Mesodermal cell (in vitro differentiated cells): ENCODE measurements around the gene C19orf12.

Source experiments
- H3K27ac ChIP-seq: 2 replicates; pipeline ENCODE4 v1.7.0; 2013; ENCODE audit warnings: mild to moderate bottlenecking, low read depth, low read length, moderate library complexity; ENCODE audit not compliant: severe bottlenecking
- H3K36me3 ChIP-seq: 2 replicates; pipeline ENCODE4 v1.7.1; 2013; ENCODE audit warnings: mild to moderate bottlenecking, low read length, moderate library complexity; ENCODE audit not compliant: control insufficient read depth, insufficient read depth
- H3K4me1 ChIP-seq: one replicate; pipeline ENCODE4 v1.7.1; 2013; ENCODE audit warnings: mild to moderate bottlenecking, low read length; ENCODE audit not compliant: insufficient read depth, control insufficient read depth, poor library complexity, severe bottlenecking
- H3K4me3 ChIP-seq: 2 replicates; pipeline ENCODE4 v1.7.0; 2013; ENCODE audit warnings: low read length, control low read depth, mild to moderate bottlenecking; ENCODE audit not compliant: insufficient read depth, poor library complexity, severe bottlenecking; ENCODE audit errors: extremely low read depth
- H3K9me3 ChIP-seq: 2 replicates; pipeline ENCODE4 v1.7.1; 2013; ENCODE audit warnings: mild to moderate bottlenecking, low read length, moderate library complexity; ENCODE audit not compliant: control insufficient read depth
- WGBS, 2 experiments: methylation state at CpG; one replicate each; pipeline ENCODE4 v1.1.5; 2013; ENCODE audit warnings: missing lambda C conversion rate in 2 of 2; ENCODE audit not compliant: insufficient coverage in 2 of 2; 5-methylcytosine and 5-hydroxymethylcytosine counted together

Gene C19orf12

GRCh38 chr19:29708554-29709439 is 6.3 kb downstream of the C19orf12 start:
- WGBS, 2 experiments, result 84 to 93% methylated on average over 13 to 15 of the region's 18 CpGs
- Histone ChIP-seq H3K4me1 (peaks cover 5% of the 10 kb centered on the region), H3K27ac (no peak overlapping the region), H3K36me3 (peaks cover 51% of the 10 kb centered on the region), H3K4me3 (no peak overlapping the region), H3K9me3 (no peaks in the 10 kb centered on the region)

- H3K36me3 ChIP-seq, result peaks cover 58% of the 10 kb centered on the region
- 87 to 98% methylated on average over 3 to 4 of the region's 6 CpGs for WGBS, 2 experiments
- H3K4me3 ChIP-seq, result no peak overlapping the region
- no peaks in the 10 kb centered on the region for H3K9me3 ChIP-seq
- no peak overlapping the region for H3K27ac ChIP-seq
- no peaks in the 10 kb centered on the region for H3K4me1 ChIP-seq
Measured at GRCh38 chr19:29706635-29707034, 8.4 kb downstream of the C19orf12 start.

- Histone ChIP-seq H3K4me1 (no peaks in the 10 kb centered on the region), H3K27ac (no peak overlapping the region), H3K9me3 (no peaks in the 10 kb centered on the region), H3K4me3 (no peak overlapping the region), H3K36me3 (peaks cover 60% of the 10 kb centered on the region)
- WGBS, 2 experiments, result 85 to 89% methylated on average over 3 to 8 of the region's 9 CpGs
Measured at GRCh38 chr19:29705706-29706105, 9.4 kb downstream of the C19orf12 start.

GRCh38 chr19:29704562-29705558 is 10.2 kb downstream of the C19orf12 start:
- no peaks in the 10 kb centered on the region for H3K9me3 ChIP-seq
- H3K4me3 ChIP-seq, result no peak overlapping the region
- 93% methylated on average over 12 of the region's 14 CpGs for WGBS, 2 experiments
- H3K4me1 ChIP-seq, result no peaks in the 10 kb centered on the region
- H3K36me3 ChIP-seq, result peaks cover 56% of the 10 kb centered on the region
- no peak overlapping the region for H3K27ac ChIP-seq

- H3K27ac ChIP-seq, result no peak overlapping the region
- no peaks in the 10 kb centered on the region for H3K4me1 ChIP-seq
- H3K9me3 ChIP-seq, result no peaks in the 10 kb centered on the region
- no peak overlapping the region for H3K4me3 ChIP-seq
- 98 to 100% methylated on average over 5 to 7 of the region's 9 CpGs for WGBS, 2 experiments
- H3K36me3 ChIP-seq, result peaks cover 43% of the 10 kb centered on the region
Measured at GRCh38 chr19:29702963-29703320, 12.1 kb downstream of the C19orf12 start.

- Histone ChIP-seq H3K4me1 (no peaks in the 10 kb centered on the region), H3K36me3 (peaks cover 37% of the 10 kb centered on the region), H3K27ac (no peak overlapping the region), H3K4me3 (no peak overlapping the region), H3K9me3 (no peaks in the 10 kb centered on the region)
- WGBS, 2 experiments, result 92 to 93% methylated on average over 20 to 27 of the region's 30 CpGs
Measured at GRCh38 chr19:29702161-29702962, 12.7 kb downstream of the C19orf12 start.

- Histone ChIP-seq H3K36me3 (peaks cover 22% of the 10 kb centered on the region), H3K9me3 (no peaks in the 10 kb centered on the region), H3K4me3 (no peak overlapping the region), H3K4me1 (no peaks in the 10 kb centered on the region), H3K27ac (no peak overlapping the region)
- 91 to 95% methylated on average over 5 to 6 of the region's 6 CpGs for WGBS, 2 experiments
Measured at GRCh38 chr19:29700498-29700897, 14.6 kb downstream of the C19orf12 start.

GRCh38 chr19:29699861-29700260 is 15.2 kb downstream of the C19orf12 start:
- Histone ChIP-seq H3K27ac (no peak overlapping the region), H3K36me3 (peaks cover 19% of the 10 kb centered on the region), H3K4me3 (no peak overlapping the region), H3K4me1 (no peaks in the 10 kb centered on the region), H3K9me3 (no peaks in the 10 kb centered on the region)
- 73 to 81% methylated on average over 3 of the region's 5 CpGs for WGBS, 2 experiments

- no peak overlapping the region for H3K27ac ChIP-seq
- no peak overlapping the region for H3K4me3 ChIP-seq
- 86 to 88% methylated on average over 4 to 5 of the region's 10 CpGs for WGBS, 2 experiments
- no peaks in the 10 kb centered on the region for H3K4me1 ChIP-seq
- H3K9me3 ChIP-seq, result no peaks in the 10 kb centered on the region
- H3K36me3 ChIP-seq, result peaks cover 12% of the 10 kb centered on the region
Measured at GRCh38 chr19:29697523-29698261, 17.4 kb downstream of the C19orf12 start.

- no peaks in the 10 kb centered on the region for H3K4me1 ChIP-seq
- H3K4me3 ChIP-seq, result no peak overlapping the region
- no CpG with 5 or more reads among the region's 2 CpGs for WGBS, 2 experiments
- H3K9me3 ChIP-seq, result no peaks in the 10 kb centered on the region
- H3K36me3 ChIP-seq, result peaks cover under 1% of the 10 kb centered on the region
- no peak overlapping the region for H3K27ac ChIP-seq
Measured at GRCh38 chr19:29696565-29696846, 18.6 kb downstream of the C19orf12 start.
